GM18870 (cell line): ENCODE results near the gene NUP210L.
A peak's percentile ranks its signal among the peaks of the same experiment; 100 is the strongest.

Experiments used
- ATAC-seq: cut with Tn5 transposase; IDR thresholded peaks from one replicate; pipeline ENCODE4 v1.9.1; 2021; ENCODE audit warnings: moderate library complexity; ENCODE audit not compliant: unreplicated experiment

The NUP210L gene

GRCh38 chr1:153968000-153968363, 186.9 kb downstream of the NUP210L start:
- no peak for ATAC-seq

- ATAC-seq, result peak; percentile 72
These were observed 187.5 kb downstream of the NUP210L start, which contains the start of gene CREB3L4 for GRCh38 chr1:153967107-153967999. Gene CREB3L4, plus strand, starts transcription at chr1:153967902. Its CDS starts 624 bp downstream, at chr1:153968526.

- no peak for ATAC-seq
These were observed 191.0 kb downstream of the NUP210L start for GRCh38 chr1:153963850-153964331.

GRCh38 chr1:153963030-153963849, 191.6 kb downstream of the NUP210L start, which contains the start of gene SLC39A1:
Gene SLC39A1, minus strand, starts transcription at chr1:153963537. Its CDS starts 822 bp downstream, at chr1:153962715.
- peak; percentile 44 for ATAC-seq

- no peak for ATAC-seq
These were observed 192.5 kb downstream of the NUP210L start for GRCh38 chr1:153962088-153963029.

- no peak for ATAC-seq
These were observed 193.5 kb downstream of the NUP210L start for GRCh38 chr1:153961421-153961820.

- no peak for ATAC-seq
These were observed 194.7 kb downstream of the NUP210L start for GRCh38 chr1:153960206-153960605.

- ATAC-seq, result no peak
These were observed 195.4 kb downstream of the NUP210L start for GRCh38 chr1:153959454-153959853.

GRCh38 chr1:153958961-153959260, 196.0 kb downstream of the NUP210L start:
- peak; percentile 9 for ATAC-seq

GRCh38 chr1:153958111-153958960, 196.5 kb downstream of the NUP210L start, which contains the start of gene CRTC2:
Gene CRTC2, minus strand, starts transcription at chr1:153958612. Its CDS starts 115 bp downstream, at chr1:153958497.
- ATAC-seq, result peak; percentile 72

GRCh38 chr1:153957744-153958110, 197.1 kb downstream of the NUP210L start:
- no peak for ATAC-seq

GRCh38 chr1:153956997-153957715, 197.7 kb downstream of the NUP210L start:
- no peak for ATAC-seq

GRCh38 chr1:153954826-153955225, 200.0 kb downstream of the NUP210L start:
- ATAC-seq, result no peak

- ATAC-seq, result no peak
These were observed 201.0 kb downstream of the NUP210L start for GRCh38 chr1:153953859-153954365.

- no peak for ATAC-seq
These were observed 203.1 kb downstream of the NUP210L start for GRCh38 chr1:153951801-153952200.

- ATAC-seq, result no peak
These were observed 203.7 kb downstream of the NUP210L start for GRCh38 chr1:153951183-153951582.

- ATAC-seq, result peak; percentile 33
These were observed 208.1 kb downstream of the NUP210L start, which contains the start of gene DENND4B for GRCh38 chr1:153946622-153947241. Gene DENND4B, minus strand, starts transcription at chr1:153946718. Its CDS starts 2,344 bp downstream, at chr1:153944374.
